Fibroblast of lung (primary cell): Measurements from ENCODE around the gene HNRNPH3. TPM values are rescaled to one million over a fixed set of nuclear protein-coding genes. Genes with fewer than 3 reads are reported as not detected.

ENCODE experiments used
- DNase-seq, 2 donors: peaks; one replicate each; pipeline versions ENCODE4 v3.0.0 to v3.0.0-alpha.2; 2010; ENCODE audit warnings: low read depth in 2 of 2
- H2AFZ ChIP-seq: 2 replicates; pipeline ENCODE4 v1.5.1; 2012; ENCODE audit warnings: low read length, control low read depth, inconsistent platforms
- H3K27ac ChIP-seq: 2 replicates; pipeline ENCODE4 v1.5.1; 2011; ENCODE audit warnings: low read length, control low read depth; ENCODE audit not compliant: insufficient read depth
- H3K27me3 ChIP-seq: 2 replicates; pipeline ENCODE4 v1.5.1; 2011; ENCODE audit warnings: mild to moderate bottlenecking, low read length; ENCODE audit not compliant: control insufficient read depth, insufficient read depth
- H3K36me3 ChIP-seq: 2 replicates; pipeline ENCODE4 v1.5.1; 2011; ENCODE audit warnings: low read length; ENCODE audit not compliant: control insufficient read depth, insufficient read depth
- H3K4me1 ChIP-seq: 2 replicates; pipeline ENCODE4 v1.5.1; 2011; ENCODE audit warnings: low read length; ENCODE audit not compliant: control insufficient read depth, insufficient read depth; ENCODE audit errors: extremely low read depth
- H3K4me2 ChIP-seq: 2 replicates; pipeline ENCODE4 v1.5.1; 2011; ENCODE audit warnings: low read length, control low read depth; ENCODE audit not compliant: insufficient read depth; ENCODE audit errors: extremely low read depth
- H3K4me3 ChIP-seq, 4 experiments: fragments of 200-600 bp in 1 of 4; sonication (generic) in 1 of 4; replicated peaks in 1 of 4; 2 replicates each; pipeline ENCODE4 v1.5.1; 2011 to 2016; ENCODE audit warnings: low read length in 4 of 4, low read depth in 3 of 4, mild to moderate bottlenecking in 3 of 4, control low read depth in 2 of 4, inconsistent platforms in 1 of 4, mixed read lengths in 1 of 4; ENCODE audit not compliant: insufficient read depth in 1 of 4; ENCODE audit errors: control extremely low read depth in 1 of 4
- H3K79me2 ChIP-seq: 2 replicates; pipeline ENCODE4 v1.5.1; 2012; ENCODE audit warnings: mild to moderate bottlenecking, low read length, inconsistent platforms; ENCODE audit not compliant: control insufficient read depth, insufficient read depth
- H3K9ac ChIP-seq: 2 replicates; pipeline ENCODE4 v1.5.1; 2011; ENCODE audit warnings: mild to moderate bottlenecking, low read length, control low read depth; ENCODE audit not compliant: insufficient read depth
- H3K9me3 ChIP-seq: 2 replicates; pipeline ENCODE4 v1.5.1; 2012; ENCODE audit warnings: low read depth, low read length; ENCODE audit not compliant: control insufficient read depth, insufficient read depth
- H4K20me1 ChIP-seq: 2 replicates; pipeline ENCODE4 v1.5.1; 2011; ENCODE audit warnings: low read length; ENCODE audit not compliant: control insufficient read depth, insufficient read depth; ENCODE audit errors: extremely low read depth
- CTCF ChIP-seq, 2 donors: IDR thresholded peaks in 1 of 2; conservative IDR thresholded peaks in 1 of 2; 1 replicate in 1 of 2; 2 replicates in 1 of 2; pipeline ENCODE4 v1.5.1; 2011 to 2012; ENCODE audit warnings: low read length in 2 of 2, control low read depth in 1 of 2, inconsistent platforms in 1 of 2, low read depth in 1 of 2, mild to moderate bottlenecking in 1 of 2
- EZH2 ChIP-seq: IDR thresholded peaks from 2 replicates; pipeline ENCODE4 v1.5.1; 2012; ENCODE audit warnings: low read length, control low read depth, mild to moderate bottlenecking; ENCODE audit errors: missing control alignments
- polyA plus RNA-seq, 2 donors: library from polyadenylated mRNA; depleted of rRNA in 1 of 2; stranded (reverse) in 1 of 2; unstranded in 1 of 2; fragments of >200 nt; gene quantifications; 2 replicates each; pipeline ENCODE4 v1.2.1, GENCODE V29; 2011 to 2012; ENCODE audit warnings: missing spikeins in 1 of 2
- total RNA-seq: library from RNA; depleted of rRNA; stranded (reverse); fragments of >200 nt; gene quantifications from 2 replicates; pipeline ENCODE4 v1.2.1, GENCODE V29; 2014

Gene HNRNPH3
- total and polyA plus RNA-seq, 2 donors (not counting 1 experiment from before 2014, with no cell fraction given): 36.7 to 51.1 TPM

GRCh38 chr10:68329506-68329861 lies 2.4 kb upstream of the HNRNPH3 start:
- Histone ChIP-seq H3K9ac (no peak overlapping the region), H3K79me2 (peaks cover 30% of the 10 kb centered on the region), H3K27me3 (no peaks in the 10 kb centered on the region), H3K4me3 (no peak overlapping the region), H3K9me3 (no peaks in the 10 kb centered on the region), H3K4me1 (peaks cover 18% of the 10 kb centered on the region), H2AFZ (no peak overlapping the region), H3K4me2 (no peak overlapping the region), H4K20me1 (no peaks in the 10 kb centered on the region), H3K27ac (peak overlapping the region; percentile 71), H3K36me3 (no peaks in the 10 kb centered on the region)
- TF ChIP-seq EZH2 (no peak), CTCF (conservative IDR thresholded peaks at IDR 0.05 in 1 of 2, IDR thresholded peaks at IDR 0.05 in 1 of 2; ENCODE audit: low read depth in 1 of 2, low read length in 2 of 2) (no peak)
- DNase-seq: no peak

GRCh38 chr10:68330852-68331454 lies 911 bp upstream of the HNRNPH3 start:
- H3K9me3 ChIP-seq: no peaks in the 10 kb centered on the region
- H3K27ac ChIP-seq: peak overlapping the region; percentile 99
- no peaks in the 10 kb centered on the region for H3K36me3 ChIP-seq
- H3K4me2 ChIP-seq: peak overlapping the region; percentile 98
- H3K27me3 ChIP-seq: no peaks in the 10 kb centered on the region
- DNase-seq: peak; percentile 40 to 54
- peaks cover 19% of the 10 kb centered on the region for H3K4me1 ChIP-seq
- H4K20me1 ChIP-seq: peaks cover 5% of the 10 kb centered on the region
- H3K4me3 ChIP-seq: peak overlapping the region; percentile 83 to 91 (median 91)
- peaks cover 44% of the 10 kb centered on the region for H3K79me2 ChIP-seq
- TF ChIP-seq EZH2 (no peak), CTCF (conservative IDR thresholded peaks at IDR 0.05 in 1 of 2, IDR thresholded peaks at IDR 0.05 in 1 of 2; ENCODE audit: low read depth in 1 of 2, low read length in 2 of 2) (no peak)
- H3K9ac ChIP-seq: peak overlapping the region; percentile 92
- peak overlapping the region; percentile 50 for H2AFZ ChIP-seq

GRCh38 chr10:68332259-68333057 lies 594 bp downstream of the HNRNPH3 start, which contains the start of gene PBLD:
TSS of gene PBLD (minus strand) at chr10:68332928. CDS start at chr10:68306844, 26,084 bp downstream.
- H2AFZ ChIP-seq: no peak within 1 kb of the TSS

More at GRCh38 chr10:68332259-68333057, 594 bp downstream of the HNRNPH3 start, which contains the start of gene PBLD:
- Histone ChIP-seq H3K27me3 (no peaks in the 10 kb centered on the region), H3K4me3 (peak within 1 kb of the TSS; percentile 91 to 94 (median 91)), H3K79me2 (peaks cover 60% of the 10 kb centered on the region), H3K4me1 (peaks cover 25% of the 10 kb centered on the region), H3K4me2 (peak within 1 kb of the TSS; percentile 98), H3K9me3 (no peaks in the 10 kb centered on the region), H3K36me3 (no peaks in the 10 kb centered on the region), H4K20me1 (peaks cover 19% of the 10 kb centered on the region), H3K27ac (peak within 1 kb of the TSS; percentile 99), H3K9ac (peak within 1 kb of the TSS; percentile 92)
- peak; percentile 77 to 82 for DNase-seq
- peak; percentile 47 to 50 for TF ChIP-seq CTCF (conservative IDR thresholded peaks at IDR 0.05 in 1 of 2, IDR thresholded peaks at IDR 0.05 in 1 of 2; ENCODE audit: low read depth in 1 of 2, low read length in 2 of 2)
- no peak for TF ChIP-seq EZH2
